Measurements from ENCODE around the gene ADGRL4.

DNA sequence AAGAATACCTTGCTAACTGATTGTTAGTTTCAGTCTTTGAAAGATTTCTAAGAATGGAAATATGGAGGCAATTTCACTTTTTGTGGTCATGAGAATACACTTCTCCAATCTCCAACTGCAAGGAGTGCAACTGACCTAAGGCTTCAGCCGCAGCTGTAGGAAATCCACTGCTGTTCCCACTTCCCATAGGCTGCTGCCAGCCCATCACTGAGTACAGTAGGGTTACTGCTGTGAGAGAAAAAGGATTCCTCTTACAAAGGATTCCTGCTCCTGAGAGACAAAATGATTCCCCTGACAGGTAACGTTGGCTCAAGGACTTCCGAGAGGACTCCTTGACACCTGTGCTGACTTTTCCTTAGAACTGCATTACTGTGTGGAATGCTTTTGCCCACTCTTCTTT, 87.4 kb downstream of the ADGRL4 start:
- TF ChIP-seq POLR2AphosphoS5 (IDR thresholded peaks at IDR 0.05; ENCODE audit: low read depth, low read length) (no peak), POLR2A (IDR thresholded peaks at IDR 0.05; ENCODE audit: low read depth, low read length) (no peak), TAF1 (IDR thresholded peaks at IDR 0.05; ENCODE audit: low read depth, low read length) (no peak)

Measured in GM12891 (cell line).